A204.1 (cell line): ENCODE results near the gene RPL27A.
"Not testable (repeated sequence)": the region's sequence is repeated elsewhere in the genome, so short reads cannot be mapped to it uniquely, and the experiment has no call there.

Experiments
- FAIRE-seq: peaks from 2 replicates; lab custom pipeline; 2012; peaks lifted over from hg19 to GRCh38; lab: Jason Lieb, UNC

The RPL27A gene

DNA sequence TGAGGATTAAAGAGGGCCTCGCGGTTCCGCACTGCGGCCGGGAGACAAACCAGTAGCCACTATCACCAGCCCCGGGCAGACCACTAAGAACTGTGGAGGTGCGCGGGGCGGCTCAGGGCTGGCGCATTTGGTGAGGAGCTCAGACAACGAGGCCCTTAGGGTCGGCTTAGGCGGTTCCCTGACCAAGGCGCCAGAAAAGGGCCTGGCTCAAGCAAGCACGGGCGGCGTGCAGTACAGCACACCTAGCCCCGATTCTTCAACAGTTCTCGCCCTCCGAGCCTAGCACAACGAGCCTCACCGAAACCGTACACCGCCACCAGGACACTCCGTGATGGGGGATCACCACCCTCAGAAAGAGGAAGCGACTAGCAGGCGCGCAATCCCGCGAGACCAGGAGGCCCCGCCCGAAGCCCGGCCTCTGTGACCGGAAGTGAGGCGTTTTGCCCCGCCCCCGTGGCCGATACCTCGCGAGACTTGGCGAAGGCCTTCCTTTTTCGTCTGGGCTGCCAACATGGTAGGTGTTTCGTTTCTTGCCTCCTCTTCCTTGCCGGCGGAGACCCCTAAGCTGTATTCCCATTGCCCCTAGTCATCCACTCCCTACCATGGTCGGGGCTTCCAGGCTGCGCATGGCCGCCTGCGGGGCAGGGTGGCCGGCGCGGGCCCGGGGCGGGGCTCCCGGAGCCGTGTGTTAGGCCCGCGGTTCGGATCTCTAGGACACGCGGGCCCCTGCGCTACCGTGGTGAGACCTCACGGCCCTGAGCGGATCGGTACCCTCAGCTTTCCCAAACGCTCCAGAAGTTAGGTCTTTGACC is at the start of gene RPL27A, which contains the start of gene TRIM66:
RPL27A (plus strand) TSS at position 490 of the 812 bp plus-strand sequence; CDS start at position 512, 22 bp downstream.
TRIM66 (minus strand) TSS at position 363 of the 812 bp plus-strand sequence. CDS start 10,391 bp downstream, outside the sequence.
- peak; percentile 85 for FAIRE-seq

- FAIRE-seq, result no peak
Measured at GRCh38 chr11:8634498-8634897, 48.1 kb upstream of the RPL27A start.

- FAIRE-seq, result no peak
Measured at GRCh38 chr11:8636127-8636526, 46.5 kb upstream of the RPL27A start.

GRCh38 chr11:8638300-8638699 is 44.3 kb upstream of the RPL27A start:
- FAIRE-seq, result no peak

DNA sequence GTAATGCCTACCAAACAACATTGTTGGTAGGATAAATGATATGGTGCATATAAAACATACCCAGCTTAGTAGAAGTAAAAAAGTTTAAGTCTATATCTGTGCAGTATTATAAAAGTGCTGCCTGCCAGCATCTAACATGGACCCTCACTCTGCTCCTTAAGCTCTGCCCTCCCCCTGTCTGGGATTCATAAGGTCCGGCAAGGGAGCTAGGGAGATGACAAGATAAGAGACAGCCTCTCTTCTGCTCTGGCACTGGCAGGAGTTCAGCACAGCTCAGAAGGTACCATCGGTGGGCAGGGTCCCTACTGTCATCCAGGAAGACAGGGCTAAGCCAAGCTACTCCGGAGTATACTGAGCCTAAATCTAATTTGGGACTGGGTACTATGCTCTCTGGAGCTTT is 42.9 kb upstream of the RPL27A start:
- FAIRE-seq, result no peak

GRCh38 chr11:8640267-8640906 is 42.2 kb upstream of the RPL27A start:
- FAIRE-seq, result no peak

DNA sequence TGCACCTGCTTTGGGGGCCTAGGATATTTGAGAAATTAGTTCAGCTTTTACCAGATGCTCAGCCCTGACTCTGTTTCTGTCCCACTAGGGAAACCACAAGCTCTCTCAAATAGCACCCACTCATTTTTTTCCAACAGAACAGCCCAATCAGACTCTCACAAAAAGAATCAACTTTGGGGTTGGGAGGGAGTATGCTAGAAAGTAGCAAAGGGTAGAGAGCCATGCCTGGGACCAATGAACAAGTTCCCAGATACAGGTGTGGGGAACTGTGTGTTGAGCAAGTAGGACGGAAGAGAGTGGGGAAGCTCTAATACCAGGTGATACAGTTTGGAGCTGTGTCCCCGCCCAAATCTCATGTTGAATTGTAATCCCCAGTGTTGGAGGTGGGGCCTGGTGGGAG is 41.3 kb upstream of the RPL27A start:
- no peak for FAIRE-seq

DNA sequence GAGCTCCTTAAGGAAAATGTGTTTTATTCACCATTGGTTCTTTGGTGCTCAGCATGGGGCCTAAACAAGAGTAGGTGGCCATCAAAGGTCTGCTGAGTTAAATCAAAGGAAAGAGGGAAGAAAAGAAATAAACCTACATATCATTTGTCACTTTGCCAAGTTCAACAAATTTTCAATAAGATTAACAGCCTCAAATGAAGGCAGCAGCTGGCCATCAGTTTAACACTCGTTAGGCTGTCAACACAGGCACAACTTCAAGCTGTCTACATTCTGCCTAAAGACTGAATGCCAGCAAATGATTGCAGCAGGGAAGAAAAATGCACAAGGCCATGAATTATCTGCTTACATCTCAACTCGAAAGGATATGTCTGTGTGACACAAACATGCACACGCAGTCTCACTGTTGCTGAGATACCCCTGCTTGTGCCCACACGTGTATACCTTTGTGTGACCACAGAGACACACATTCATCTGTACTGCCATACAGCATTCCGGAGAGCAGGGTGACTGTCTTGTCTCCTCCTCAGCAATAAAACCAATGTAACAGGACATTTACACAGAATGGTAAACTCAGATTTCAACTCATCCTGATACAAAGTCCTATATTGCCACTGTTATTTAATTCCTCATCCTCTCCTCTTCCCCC is 40.3 kb upstream of the RPL27A start:
- FAIRE-seq, result no peak

DNA sequence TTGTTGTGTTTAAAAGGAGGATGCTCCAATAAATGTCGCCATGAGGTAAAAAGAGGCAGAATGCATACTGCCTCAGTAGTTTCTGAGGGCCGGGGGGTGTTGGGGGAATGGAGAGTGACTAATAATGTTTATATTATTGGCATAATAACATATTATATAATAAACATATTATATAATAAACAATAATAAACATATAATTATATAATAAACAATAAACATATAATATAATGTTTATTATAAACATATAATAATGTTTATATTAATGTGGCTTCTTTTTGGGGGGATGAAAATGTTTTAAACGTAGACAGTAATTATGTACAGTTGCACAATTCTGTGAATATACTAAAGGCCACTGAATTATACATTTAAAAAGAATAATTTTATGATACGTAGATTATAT is 35.7 kb upstream of the RPL27A start:
- peak; percentile 73 for FAIRE-seq

DNA sequence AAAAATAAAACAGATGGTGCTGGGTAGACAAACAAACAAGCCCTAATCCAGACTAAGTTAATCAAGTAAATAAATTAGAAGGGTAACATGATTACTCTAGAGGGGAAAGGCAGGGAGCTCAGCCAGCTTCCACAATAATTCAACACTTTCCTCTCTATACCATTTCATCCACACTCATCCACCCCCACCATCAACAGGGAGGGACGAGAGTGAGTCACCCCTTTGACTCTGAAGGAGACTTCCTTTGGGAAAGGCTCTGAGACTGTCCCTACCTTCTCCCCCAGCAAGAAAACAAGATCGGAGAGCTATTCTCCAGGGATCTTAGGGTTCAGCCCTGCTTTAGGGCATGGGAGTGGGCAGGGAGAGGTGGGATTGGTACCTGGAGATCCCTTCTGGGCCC is 33.2 kb upstream of the RPL27A start:
- no peak for FAIRE-seq

GRCh38 chr11:8650401-8650990 is 32.1 kb upstream of the RPL27A start:
- no peak for FAIRE-seq

DNA sequence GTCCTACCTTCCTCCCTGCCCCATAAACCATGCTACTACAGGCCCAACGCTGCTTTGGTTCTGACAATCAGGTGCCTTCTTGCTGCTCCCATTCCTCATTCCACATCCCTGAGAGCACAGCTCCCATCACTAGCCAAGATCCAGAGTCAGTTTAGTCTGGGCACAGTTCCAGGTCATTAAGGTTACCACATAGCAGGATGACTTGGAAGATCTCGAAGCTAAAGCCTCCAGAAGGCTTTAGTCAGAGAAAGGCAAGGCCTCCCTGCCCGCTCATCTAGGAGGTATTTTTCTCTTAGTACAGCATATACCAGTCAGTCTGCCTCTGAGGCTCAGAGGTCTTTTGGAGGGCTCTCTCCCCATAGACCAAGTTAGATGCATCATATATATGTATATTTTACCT is 30.5 kb upstream of the RPL27A start:
- FAIRE-seq, result no peak

GRCh38 chr11:8654503-8654902 is 28.1 kb upstream of the RPL27A start:
- no peak for FAIRE-seq

- no peak for FAIRE-seq
Measured at GRCh38 chr11:8656291-8656690, 26.3 kb upstream of the RPL27A start.

GRCh38 chr11:8658321-8659057 is 24.1 kb upstream of the RPL27A start:
- no peak for FAIRE-seq

DNA sequence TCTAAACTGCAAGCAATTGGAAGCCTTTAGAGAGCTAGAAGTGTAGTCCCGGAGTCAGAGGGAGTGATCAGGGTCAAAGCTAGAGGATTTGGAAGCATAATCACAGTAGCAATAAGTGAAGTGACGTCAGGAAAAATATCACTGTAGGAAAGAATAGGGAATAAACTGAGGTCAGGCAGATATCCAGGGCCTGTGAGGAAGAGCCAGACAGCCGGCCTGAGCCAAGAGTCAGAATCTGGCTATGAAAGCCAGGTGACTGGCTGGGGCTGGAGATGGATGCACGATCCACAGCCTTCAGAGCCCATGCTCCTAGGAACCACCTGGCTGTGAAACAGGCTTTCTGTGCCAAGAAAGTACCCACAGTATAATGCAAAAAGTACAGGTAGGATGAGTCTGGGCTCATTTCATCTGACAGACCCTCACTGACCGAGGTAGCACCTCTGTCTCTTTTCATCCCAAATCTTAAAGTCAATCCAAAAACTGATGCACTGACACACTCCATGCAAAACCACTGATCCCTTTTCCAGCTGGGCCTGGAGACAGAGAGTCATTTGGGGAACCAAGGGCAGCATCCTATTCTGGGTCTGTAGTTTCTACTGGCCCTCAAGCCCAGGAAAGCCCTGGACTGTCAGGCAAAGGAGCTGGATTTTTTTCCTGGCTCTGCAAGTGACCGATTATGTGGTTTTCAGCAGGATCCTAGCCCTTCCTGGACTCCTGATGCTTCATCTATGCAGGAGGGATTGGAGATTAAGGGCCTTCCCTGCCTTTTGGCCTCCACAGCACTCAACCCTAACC is 21.4 kb upstream of the RPL27A start:
- no peak for FAIRE-seq

GRCh38 chr11:8665222-8665621 is 17.4 kb upstream of the RPL27A start:
- FAIRE-seq, result no peak

DNA sequence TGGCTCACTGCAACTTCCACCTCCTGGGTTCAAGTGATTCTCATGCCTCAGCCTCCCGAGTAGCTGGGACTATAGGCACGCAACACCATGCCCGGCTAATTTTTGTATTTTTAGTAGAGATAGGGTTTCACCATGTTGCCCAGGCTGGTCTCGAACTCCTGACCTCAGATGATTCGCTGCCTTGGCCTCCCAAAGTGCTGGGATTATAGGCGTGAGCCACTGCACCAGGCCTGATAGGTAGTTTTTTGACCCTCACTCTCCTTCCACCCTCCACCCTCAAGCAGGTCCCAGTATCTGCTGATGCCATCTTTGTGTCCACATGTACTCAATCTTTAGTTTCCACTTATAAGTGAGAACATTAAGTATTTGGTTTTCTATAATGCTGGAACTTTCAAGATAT is 12.5 kb upstream of the RPL27A start:
- not testable (repeated sequence) for FAIRE-seq

- peak; percentile 99 for FAIRE-seq
Measured at GRCh38 chr11:8671193-8671612, 11.4 kb upstream of the RPL27A start.

DNA sequence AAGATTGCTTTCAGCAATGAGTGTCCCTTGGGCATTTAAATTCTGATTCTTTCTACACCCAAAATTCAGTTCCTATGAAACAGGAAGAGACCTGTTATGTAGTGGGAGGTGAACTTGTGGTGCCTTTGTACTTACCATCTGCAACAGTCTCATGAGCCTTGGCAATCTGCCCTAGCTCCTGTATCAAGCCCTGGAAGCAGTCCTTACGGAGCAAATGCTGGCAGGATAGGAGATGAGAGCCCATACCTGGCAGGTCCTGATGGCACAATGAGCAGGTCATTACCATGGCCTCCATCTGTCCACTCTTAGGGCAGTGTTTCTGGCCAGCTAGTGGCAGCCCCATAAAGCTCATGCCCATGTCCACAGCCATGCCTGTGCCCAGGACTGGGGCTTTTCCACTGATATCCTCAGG is 10.9 kb upstream of the RPL27A start:
- no peak for FAIRE-seq

DNA sequence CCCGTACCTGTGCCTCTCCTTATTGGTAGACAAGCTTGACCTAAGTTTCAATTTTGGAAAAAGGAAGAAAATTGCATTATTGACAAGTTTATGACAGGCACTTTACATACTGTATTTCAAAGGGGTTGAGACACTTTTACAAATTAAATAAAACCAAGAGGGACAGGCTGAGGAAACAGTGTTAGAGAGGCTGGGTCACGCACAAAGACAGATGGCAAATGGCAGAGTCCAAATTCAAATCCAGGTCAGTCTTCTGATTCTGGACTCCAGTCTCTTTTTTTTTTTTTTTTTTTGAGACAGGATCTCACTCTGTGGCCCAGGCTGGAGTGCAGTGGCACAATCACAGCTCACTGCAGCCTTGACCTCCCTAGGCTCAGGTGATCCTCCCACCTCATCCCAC is 10.2 kb upstream of the RPL27A start:
- FAIRE-seq, result no peak
